ENCODE results near the gene CINP.
A peak's percentile ranks its signal among the peaks of the same experiment; 100 is the strongest.

Gene CINP

GRCh38 chr14:102362545-102363181 is at the start of gene CINP, which contains the start of gene TECPR2:
Gene CINP (minus strand): TSS chr14:102362890. CDS start chr14:102362851, 39 bp downstream.
Gene TECPR2 (plus strand): TSS chr14:102362941. CDS start chr14:102376722, 13,781 bp downstream.
- TF ChIP-seq, protein P1, sequence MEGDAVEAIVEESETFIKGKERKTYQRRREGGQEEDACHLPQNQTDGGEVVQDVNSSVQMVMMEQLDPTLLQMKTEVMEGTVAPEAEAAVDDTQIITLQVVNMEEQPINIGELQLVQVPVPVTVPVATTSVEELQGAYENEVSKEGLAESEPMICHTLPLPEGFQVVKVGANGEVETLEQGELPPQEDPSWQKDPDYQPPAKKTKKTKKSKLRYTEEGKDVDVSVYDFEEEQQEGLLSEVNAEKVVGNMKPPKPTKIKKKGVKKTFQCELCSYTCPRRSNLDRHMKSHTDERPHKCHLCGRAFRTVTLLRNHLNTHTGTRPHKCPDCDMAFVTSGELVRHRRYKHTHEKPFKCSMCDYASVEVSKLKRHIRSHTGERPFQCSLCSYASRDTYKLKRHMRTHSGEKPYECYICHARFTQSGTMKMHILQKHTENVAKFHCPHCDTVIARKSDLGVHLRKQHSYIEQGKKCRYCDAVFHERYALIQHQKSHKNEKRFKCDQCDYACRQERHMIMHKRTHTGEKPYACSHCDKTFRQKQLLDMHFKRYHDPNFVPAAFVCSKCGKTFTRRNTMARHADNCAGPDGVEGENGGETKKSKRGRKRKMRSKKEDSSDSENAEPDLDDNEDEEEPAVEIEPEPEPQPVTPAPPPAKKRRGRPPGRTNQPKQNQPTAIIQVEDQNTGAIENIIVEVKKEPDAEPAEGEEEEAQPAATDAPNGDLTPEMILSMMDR (IDR thresholded peaks at IDR 0.05) = peak; percentile 37
- H3K4me1 ChIP-seq (ENCODE audit: control insufficient read depth in 1 of 2, insufficient read depth in 1 of 2, low read depth in 1 of 2, low read length in 1 of 2) = peaks cover 44 to 50% of the 10 kb centered on the region in 2 experiments
- H3K36me3 ChIP-seq = peaks cover 17% of the 10 kb centered on the region
- no peaks in the 10 kb centered on the region for H3K27me3 ChIP-seq
- H3K4me3 ChIP-seq (ENCODE audit: low read depth in 1 of 2, low read length in 1 of 2) = peak within 1 kb of the TSS; percentile 78 to 90
- no peaks in the 10 kb centered on the region for H3K9me3 ChIP-seq
- peak within 1 kb of the TSS; percentile 98 for H3K27ac ChIP-seq

GRCh38 chr14:102408724-102409123 is 46.0 kb upstream of the CINP start:
- TF ChIP-seq, protein P1 (IDR thresholded peaks at IDR 0.05) = no peak
- Histone ChIP-seq H3K27ac (peak overlapping the region; percentile 64), H3K9me3 (no peaks in the 10 kb centered on the region), H3K27me3 (no peaks in the 10 kb centered on the region), H3K36me3 (peaks cover 51% of the 10 kb centered on the region), H3K4me3 (ENCODE audit: low read depth in 1 of 2, low read length in 1 of 2) (no peak overlapping the region), H3K4me1 (ENCODE audit: control insufficient read depth in 1 of 2, insufficient read depth in 1 of 2, low read depth in 1 of 2, low read length in 1 of 2) (peaks cover 0 to 3% of the 10 kb centered on the region in 2 experiments)

- H3K4me3 ChIP-seq (ENCODE audit: low read depth in 1 of 2, low read length in 1 of 2) = no peak overlapping the region
- no peak overlapping the region for H3K27ac ChIP-seq
- peaks cover 0 to 3% of the 10 kb centered on the region in 2 experiments for H3K4me1 ChIP-seq (ENCODE audit: control insufficient read depth in 1 of 2, insufficient read depth in 1 of 2, low read depth in 1 of 2, low read length in 1 of 2)
- H3K9me3 ChIP-seq = no peaks in the 10 kb centered on the region
- H3K36me3 ChIP-seq = peaks cover 38% of the 10 kb centered on the region
- no peaks in the 10 kb centered on the region for H3K27me3 ChIP-seq
- TF ChIP-seq, protein P1 (IDR thresholded peaks at IDR 0.05) = no peak
Measured at GRCh38 chr14:102407258-102407657, 44.6 kb upstream of the CINP start.

GRCh38 chr14:102403028-102403427 is 40.3 kb upstream of the CINP start:
- no peaks in the 10 kb centered on the region for H3K27me3 ChIP-seq
- H3K4me3 ChIP-seq (ENCODE audit: low read depth in 1 of 2, low read length in 1 of 2) = no peak overlapping the region
- peaks cover 10% of the 10 kb centered on the region for H3K36me3 ChIP-seq
- TF ChIP-seq, protein P1 (IDR thresholded peaks at IDR 0.05) = no peak
- H3K27ac ChIP-seq = no peak overlapping the region
- H3K9me3 ChIP-seq = no peaks in the 10 kb centered on the region
- peaks cover 0 to 3% of the 10 kb centered on the region in 2 experiments for H3K4me1 ChIP-seq (ENCODE audit: control insufficient read depth in 1 of 2, insufficient read depth in 1 of 2, low read depth in 1 of 2, low read length in 1 of 2)

DNA sequence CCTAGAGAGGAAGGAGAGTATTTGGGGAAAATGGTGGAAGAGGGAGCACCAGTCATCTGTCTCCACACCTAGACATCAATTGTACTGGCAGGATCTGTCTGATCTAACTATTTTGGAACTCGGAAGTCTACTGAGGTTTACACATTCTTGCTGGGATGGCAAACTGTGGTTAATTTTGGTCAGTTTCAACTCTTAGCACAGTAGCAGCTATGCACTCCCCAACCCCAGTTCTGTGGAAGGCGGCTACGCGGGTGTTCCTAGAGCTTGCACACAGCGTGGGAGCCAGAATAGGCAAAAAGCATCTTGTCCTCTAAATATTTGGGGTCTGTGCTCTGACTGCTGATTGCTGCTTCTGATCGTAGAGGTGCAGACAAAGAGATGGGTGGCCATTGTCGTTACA is 33.8 kb upstream of the CINP start:
- Histone ChIP-seq H3K9me3 (no peaks in the 10 kb centered on the region), H3K27me3 (no peaks in the 10 kb centered on the region), H3K4me3 (ENCODE audit: low read depth in 1 of 2, low read length in 1 of 2) (no peak overlapping the region), H3K36me3 (peaks cover 1% of the 10 kb centered on the region), H3K27ac (peak overlapping the region; percentile 93), H3K4me1 (ENCODE audit: control insufficient read depth in 1 of 2, insufficient read depth in 1 of 2, low read depth in 1 of 2, low read length in 1 of 2) (peaks cover 52% of the 10 kb centered on the region in 2 experiments)
- TF ChIP-seq, protein P1 (IDR thresholded peaks at IDR 0.05) = no peak
